ENCODE measurements around the gene MEMO1.
"Not testable (repeated sequence)": the region's sequence is repeated elsewhere in the genome, so short reads cannot be mapped to it uniquely, and the experiment has no call there.

Gene MEMO1

GRCh38 chr2:31956934-31957333, 53.9 kb downstream of the MEMO1 start:
- DNase-seq: not testable (repeated sequence)

- no peak for DNase-seq
Observed at GRCh38 chr2:31956312-31956711, 54.5 kb downstream of the MEMO1 start.

- not testable (repeated sequence) for DNase-seq
Observed at GRCh38 chr2:31953095-31953494, 57.7 kb downstream of the MEMO1 start.

- DNase-seq: no peak
Observed at GRCh38 chr2:31950946-31951562, 59.8 kb downstream of the MEMO1 start.

- DNase-seq: no peak
Observed at GRCh38 chr2:31947871-31948270, 62.9 kb downstream of the MEMO1 start.

- DNase-seq: no peak
Observed at GRCh38 chr2:31946838-31947237, 64.0 kb downstream of the MEMO1 start.

GRCh38 chr2:31945572-31945935, 65.3 kb downstream of the MEMO1 start:
- no peak for DNase-seq

- no peak for DNase-seq
Observed at GRCh38 chr2:31944828-31945571, 65.8 kb downstream of the MEMO1 start.

GRCh38 chr2:31943636-31944225, 67.1 kb downstream of the MEMO1 start:
- no peak for DNase-seq

GRCh38 chr2:31940920-31941319, 69.9 kb downstream of the MEMO1 start:
- DNase-seq: no peak

GRCh38 chr2:31937741-31938140, 73.1 kb downstream of the MEMO1 start:
- no peak for DNase-seq

- DNase-seq: no peak
Observed at GRCh38 chr2:31935370-31935769, 75.4 kb downstream of the MEMO1 start.

- no peak for DNase-seq
Observed at GRCh38 chr2:31933066-31933465, 77.7 kb downstream of the MEMO1 start.

GRCh38 chr2:31932589-31932988, 78.2 kb downstream of the MEMO1 start:
- no peak for DNase-seq

GRCh38 chr2:31931916-31932315, 78.9 kb downstream of the MEMO1 start:
- no peak for DNase-seq

GRCh38 chr2:31925517-31925916, 85.3 kb downstream of the MEMO1 start:
- DNase-seq: no peak

GRCh38 chr2:31923662-31924061, 87.1 kb downstream of the MEMO1 start:
- DNase-seq: no peak

GRCh38 chr2:31922542-31923408, 88.0 kb downstream of the MEMO1 start:
- DNase-seq: no peak

- no peak for DNase-seq
Observed at GRCh38 chr2:31920962-31921361, 89.8 kb downstream of the MEMO1 start.

- DNase-seq: no peak
Observed at GRCh38 chr2:31919499-31919898, 91.3 kb downstream of the MEMO1 start.

- no peak for DNase-seq
Observed at GRCh38 chr2:31909661-31910060, 101.1 kb downstream of the MEMO1 start.

- not testable (repeated sequence) for DNase-seq
Observed at GRCh38 chr2:31907491-31907890, 103.3 kb downstream of the MEMO1 start.

GRCh38 chr2:31903109-31903780, 107.6 kb downstream of the MEMO1 start:
- DNase-seq: no peak

Data from NCI-H2081 (cell line).